Aorta (tissue), 5 donors: Measurements from ENCODE around the gene SASH1. TPM values are rescaled to one million over a fixed set of nuclear protein-coding genes. Genes with fewer than 3 reads are reported as not detected.
A peak's percentile ranks its signal among the peaks of the same experiment; 100 is the strongest.

Source experiments
- ATAC-seq: fragments of 200-7000 bp; cut with Tn5 transposase; one replicate; pipeline ENCODE4 v1.9.1; 2022; ENCODE audit warnings: moderate library complexity; ENCODE audit not compliant: low FRiP score
- DNase-seq, 2 donors: peaks; one replicate each; pipeline ENCODE4 v3.0.0-alpha.2; 2020
- H3K27ac ChIP-seq, 2 donors: one replicate each; pipeline ENCODE4 v1.5.1; 2013; ENCODE audit warnings: low read length in 2 of 2, mild to moderate bottlenecking in 2 of 2, moderate library complexity in 2 of 2, control low read depth in 1 of 2, inconsistent platforms in 1 of 2, low read depth in 1 of 2
- H3K27me3 ChIP-seq, 2 donors: one replicate each; pipeline ENCODE4 v1.6.1; 2013; ENCODE audit warnings: control low read depth in 1 of 2, low read length in 1 of 2, mild to moderate bottlenecking in 1 of 2, moderate library complexity in 1 of 2; ENCODE audit not compliant: insufficient read depth in 2 of 2, control insufficient read depth in 1 of 2
- H3K36me3 ChIP-seq, 2 donors: one replicate each; pipeline ENCODE4 v1.6.1; 2013; ENCODE audit warnings: control low read depth in 1 of 2, low read length in 1 of 2, mild to moderate bottlenecking in 1 of 2; ENCODE audit not compliant: insufficient read depth in 2 of 2, control insufficient read depth in 1 of 2
- H3K4me1 ChIP-seq, 2 donors: one replicate each; pipeline ENCODE4 v1.6.1; 2013; ENCODE audit warnings: low read length in 2 of 2, control low read depth in 1 of 2, mild to moderate bottlenecking in 1 of 2, moderate library complexity in 1 of 2; ENCODE audit not compliant: insufficient read depth in 2 of 2, control insufficient read depth in 1 of 2
- H3K4me3 ChIP-seq, 2 donors: one replicate each; pipeline ENCODE4 v1.5.1; 2013; ENCODE audit warnings: low read length in 2 of 2, control low read depth in 1 of 2, mild to moderate bottlenecking in 1 of 2
- H3K9me3 ChIP-seq: one replicate; pipeline ENCODE4 v1.6.1; 2013; ENCODE audit warnings: mild to moderate bottlenecking, low read length; ENCODE audit not compliant: control insufficient read depth
- WGBS, 2 donors: extraction: QIAGEN DNeasy Blood & Tissue Kit; methylation state at CpG; one replicate each; pipeline ENCODE4 v1.1.7; 2013; 5-methylcytosine and 5-hydroxymethylcytosine counted together
- intact Hi-C, 2 donors: fragments of 100-400 bp; cut with DNase I; formaldehyde crosslinking; loops; one replicate each; pipeline versions ENCODE4 v1.14.2 to v1.15.0; 2022
- polyA plus RNA-seq, 2 donors: library from polyadenylated mRNA; stranded (reverse); fragments of 200-250 nt; gene quantifications; one replicate each; pipeline ENCODE4 v1.2.3, GENCODE V29; 2013
- total RNA-seq, 2 donors: library from RNA; stranded (reverse); fragmentation: NEBNext Ultra II Directional; extraction: Animal tissue kit (Norgen Biotek cat#: 25700); gene quantifications; one replicate each; pipeline ENCODE4 v1.2.1, GENCODE V29; 2021
- donor health status: healthy with polysubstance abuse.
- donor health status: Bipolar disorder and iron deficiency.
- donor health status: DM: no; HTN: no; CAD: no.
- donor health status: DM: no; HTN: no; CAD: no.
- donor health status: DM: yes; HTN: yes; CAD: no.

Gene SASH1
- total and polyA plus RNA-seq, 4 donors, result 10.3 to 120 (median 67.8) TPM

DNA sequence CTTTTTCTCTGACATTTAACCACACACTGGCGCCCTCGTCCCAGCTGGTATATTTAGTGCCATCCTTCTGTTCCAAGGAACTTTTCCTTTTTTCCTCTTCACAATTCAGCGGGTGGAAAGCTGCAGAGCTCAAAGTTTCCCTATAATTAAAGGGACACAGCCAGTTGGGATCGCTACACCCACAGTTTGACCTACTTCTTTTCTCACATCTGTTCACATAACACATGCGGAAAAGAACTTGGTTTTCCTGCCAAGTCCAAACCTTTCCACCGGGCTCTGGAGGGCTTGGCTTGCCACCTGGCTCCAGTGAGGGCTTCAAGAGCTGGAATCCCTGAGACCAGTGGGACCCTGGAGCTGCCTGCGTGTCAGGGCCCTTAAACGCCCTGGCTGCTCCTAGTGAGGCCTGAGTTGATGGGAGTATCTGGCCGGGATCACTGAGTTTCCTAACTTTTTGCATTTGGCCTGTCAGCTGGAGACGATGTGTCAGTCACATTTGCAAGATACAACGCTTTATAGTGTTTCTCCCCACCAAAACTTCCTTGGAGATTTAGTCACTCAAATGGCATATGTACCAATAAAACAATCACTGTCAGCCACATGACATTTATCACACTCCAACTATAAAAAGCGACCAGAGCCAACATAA lies 176.0 kb downstream of the SASH1 start:
- H3K27me3 ChIP-seq, result no peaks in the 10 kb centered on the region
- no peak overlapping the region for H3K4me3 ChIP-seq
- H3K36me3 ChIP-seq, result peaks cover 0 to 4% of the 10 kb centered on the region in 2 donors
- intact Hi-C loops, result no loop called here
- H3K4me1 ChIP-seq, result peaks cover 0 to 2% of the 10 kb centered on the region in 2 donors
- H3K27ac ChIP-seq, result peak overlapping the region in 1 of 2 donors; percentile 75
- DNase-seq, result no peak
- peak; percentile 39 for ATAC-seq
- no peaks in the 10 kb centered on the region for H3K9me3 ChIP-seq
- 23 to 26% methylated on average over 12 of the region's 12 CpGs for WGBS, 2 donors

DNA sequence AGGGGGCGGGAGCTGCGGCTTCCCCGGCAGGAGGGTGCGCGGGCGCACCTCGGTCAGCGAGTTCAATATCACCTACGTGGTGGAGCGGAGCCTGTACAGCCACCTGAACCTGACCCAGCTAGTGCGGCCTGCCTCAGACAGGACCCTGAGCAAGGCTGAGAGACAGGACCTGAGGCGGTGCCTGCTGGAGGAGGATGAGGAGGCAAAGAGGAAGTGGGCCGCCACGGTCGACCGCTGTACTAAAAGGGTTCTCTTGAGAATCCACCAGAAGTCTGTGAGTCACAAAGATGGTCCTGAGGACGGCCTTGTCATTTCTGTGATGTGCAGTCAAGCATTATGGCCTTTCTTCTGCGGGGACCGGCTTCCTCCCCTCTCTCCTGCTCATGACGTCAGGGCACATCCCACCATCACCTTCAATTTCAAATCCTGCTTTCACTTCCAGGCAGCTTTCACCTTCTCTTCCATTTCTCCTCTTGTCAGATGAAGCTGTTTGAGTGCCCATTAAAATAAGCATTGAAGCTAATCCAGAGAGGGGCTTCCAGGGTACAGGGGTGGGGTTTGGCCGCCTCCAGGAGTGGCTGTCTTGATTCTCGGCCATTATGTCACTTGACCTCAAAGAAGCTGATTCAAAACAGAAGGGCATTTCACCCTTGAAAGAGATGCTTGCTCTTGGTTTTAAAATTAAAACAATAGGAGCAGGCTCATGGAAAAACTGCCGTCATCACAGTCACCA lies 177.6 kb downstream of the SASH1 start:
- ATAC-seq (no peak), DNase-seq (no peak)
- intact Hi-C loops, result no loop called here
- Histone ChIP-seq H3K27me3 (no peaks in the 10 kb centered on the region), H3K4me3 (no peak overlapping the region), H3K36me3 (peaks cover 0 to 4% of the 10 kb centered on the region in 2 donors), H3K4me1 (peaks cover 0 to 3% of the 10 kb centered on the region in 2 donors), H3K9me3 (no peaks in the 10 kb centered on the region), H3K27ac (peak overlapping the region in 1 of 2 donors; percentile 47)
- 90 to 91% methylated on average over 23 of the region's 23 CpGs for WGBS, 2 donors

DNA sequence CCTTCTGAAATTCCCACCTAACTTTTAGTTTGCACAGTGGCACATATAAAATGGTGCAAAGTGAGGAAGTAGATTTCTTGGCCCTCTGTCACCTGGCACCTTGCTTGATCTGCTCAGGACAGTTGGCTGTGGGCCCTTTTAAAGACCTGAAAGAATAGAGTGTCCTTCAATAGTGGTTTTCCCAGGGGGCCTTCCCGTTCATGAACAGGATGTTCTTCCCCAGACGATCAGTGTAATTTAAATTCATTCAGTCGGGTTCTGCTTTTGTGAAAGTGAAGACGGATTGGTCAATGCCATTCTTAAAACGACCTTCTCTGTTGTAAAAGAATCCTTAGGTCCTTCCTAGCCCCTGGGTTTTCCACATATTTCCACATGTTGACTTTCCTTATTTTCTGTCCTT lies 178.5 kb downstream of the SASH1 start:
- no peaks in the 10 kb centered on the region for H3K9me3 ChIP-seq
- peaks cover 0 to 5% of the 10 kb centered on the region in 2 donors for H3K4me1 ChIP-seq
- H3K36me3 ChIP-seq, result peaks cover 0 to 4% of the 10 kb centered on the region in 2 donors
- no peak overlapping the region for H3K4me3 ChIP-seq
- DNase-seq (no peak), ATAC-seq (no peak)
- peak overlapping the region; percentile 74 to 78 for H3K27ac ChIP-seq
- no peaks in the 10 kb centered on the region for H3K27me3 ChIP-seq
- WGBS, 2 donors, result 14 to 18% methylated on average over 5 of the region's 5 CpGs
- intact Hi-C loops, result no loop called here

DNA sequence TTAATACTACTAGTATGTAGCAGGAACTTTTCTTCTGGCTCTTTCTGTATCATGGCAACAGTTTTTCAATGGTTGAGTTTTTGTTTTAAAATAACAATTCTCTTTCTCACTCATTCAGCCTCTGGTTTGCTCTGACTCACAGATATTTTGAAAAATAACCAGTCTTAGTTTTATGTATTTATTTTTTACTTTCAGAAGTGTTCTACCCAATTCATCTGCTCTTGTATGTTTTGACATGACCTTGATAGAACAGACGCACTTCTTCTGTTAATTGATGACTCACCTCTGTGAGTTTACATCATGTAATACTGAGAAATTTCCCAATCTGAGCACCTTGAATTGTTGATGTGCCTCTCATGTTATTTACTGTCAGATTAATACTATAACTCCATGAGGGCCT lies 178.9 kb downstream of the SASH1 start:
- ATAC-seq (no peak), DNase-seq (no peak)
- intact Hi-C loops, result no loop called here
- peaks cover 0 to 5% of the 10 kb centered on the region in 2 donors for H3K4me1 ChIP-seq
- WGBS, 2 donors, result 6 to 10% methylated on average over 1 of the region's 1 CpG
- no peaks in the 10 kb centered on the region for H3K27me3 ChIP-seq
- H3K9me3 ChIP-seq, result no peaks in the 10 kb centered on the region
- H3K4me3 ChIP-seq, result no peak overlapping the region
- peaks cover 0 to 4% of the 10 kb centered on the region in 2 donors for H3K36me3 ChIP-seq
- H3K27ac ChIP-seq, result peak overlapping the region in 1 of 2 donors; percentile 74

DNA sequence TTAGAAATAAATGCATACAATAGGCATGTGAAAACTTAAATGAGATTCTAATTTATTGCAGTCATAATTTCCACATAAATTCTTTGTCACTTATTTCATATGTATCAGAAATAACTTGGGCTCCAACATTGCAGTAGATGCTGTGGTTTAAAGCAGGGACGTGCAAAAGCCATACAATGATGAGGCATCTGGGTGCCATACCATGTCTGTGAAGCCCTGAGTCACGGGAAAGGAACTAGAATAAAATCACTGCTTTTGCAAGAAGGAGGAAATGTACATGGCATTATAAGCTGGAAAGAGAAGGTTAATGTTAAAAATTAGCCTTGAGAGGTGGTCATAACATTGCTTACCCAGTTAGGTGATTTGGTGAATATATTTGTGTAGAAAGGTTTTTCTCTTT lies 180.4 kb downstream of the SASH1 start:
- Histone ChIP-seq H3K4me3 (no peak overlapping the region), H3K27ac (no peak overlapping the region), H3K9me3 (no peaks in the 10 kb centered on the region), H3K27me3 (no peaks in the 10 kb centered on the region), H3K36me3 (peaks cover 0 to 7% of the 10 kb centered on the region in 2 donors), H3K4me1 (peaks cover 0 to 5% of the 10 kb centered on the region in 2 donors)
- intact Hi-C loops, result no loop called here
- DNase-seq, result no peak
- WGBS, 2 donors, result 62 to 71% methylated on average over 2 of the region's 2 CpGs
- no peak for ATAC-seq

DNA sequence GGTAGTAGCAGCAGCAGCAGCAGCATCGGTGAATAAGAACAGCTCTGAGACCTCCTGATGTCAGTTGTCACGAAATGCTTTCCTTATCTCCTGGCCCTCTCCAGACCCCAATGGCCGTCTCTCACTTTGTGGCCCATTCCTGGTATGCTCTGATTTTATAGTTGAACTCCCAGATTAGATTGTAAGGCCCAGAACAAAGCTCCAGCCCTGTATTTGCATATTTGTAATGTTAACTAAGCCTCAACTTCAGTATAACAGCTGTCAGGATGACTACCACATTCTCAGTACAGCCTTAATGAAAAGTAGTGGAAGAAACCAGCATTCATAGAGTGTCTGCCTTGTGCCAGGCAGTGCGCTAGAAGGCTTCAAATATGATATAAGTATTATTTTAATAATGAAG lies 180.9 kb downstream of the SASH1 start:
- H3K27me3 ChIP-seq, result no peaks in the 10 kb centered on the region
- DNase-seq, result no peak
- peaks cover 0 to 5% of the 10 kb centered on the region in 2 donors for H3K4me1 ChIP-seq
- ATAC-seq, result no peak
- H3K27ac ChIP-seq, result peak overlapping the region in 1 of 2 donors; percentile 17
- no peak overlapping the region for H3K4me3 ChIP-seq
- peaks cover 0 to 7% of the 10 kb centered on the region in 2 donors for H3K36me3 ChIP-seq
- WGBS, 2 donors, result 62 to 65% methylated on average over 4 of the region's 4 CpGs
- intact Hi-C loops, result no loop called here
- H3K9me3 ChIP-seq, result no peaks in the 10 kb centered on the region

DNA sequence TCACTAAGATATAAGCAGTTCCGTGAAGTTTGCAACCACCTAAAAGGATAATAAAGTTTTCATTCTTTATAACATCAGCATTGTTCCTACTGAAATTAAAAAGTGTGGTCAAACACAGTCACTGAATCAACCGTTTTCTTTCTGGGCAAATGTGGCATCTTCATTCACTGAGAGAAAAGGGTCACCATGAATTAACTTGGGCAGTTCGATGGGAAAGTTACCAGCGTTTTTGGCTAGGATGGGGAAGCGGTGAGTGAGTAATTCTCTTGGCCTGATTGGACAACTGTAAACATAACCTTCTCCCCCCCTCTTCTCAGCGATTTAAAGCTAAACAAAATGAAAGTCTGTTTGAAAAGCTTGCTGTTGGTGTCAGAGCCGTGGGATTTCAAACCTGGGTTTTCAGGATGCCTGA lies 181.8 kb downstream of the SASH1 start:
- H3K27me3 ChIP-seq, result no peaks in the 10 kb centered on the region
- H3K4me1 ChIP-seq, result peaks cover 0 to 3% of the 10 kb centered on the region in 2 donors
- H3K36me3 ChIP-seq, result peaks cover 0 to 7% of the 10 kb centered on the region in 2 donors
- H3K4me3 ChIP-seq, result peak overlapping the region in 1 of 2 donors; percentile 69
- DNase-seq, result no peak
- ATAC-seq, result no peak
- H3K9me3 ChIP-seq, result no peaks in the 10 kb centered on the region
- 10 to 17% methylated on average over 7 of the region's 7 CpGs for WGBS, 2 donors
- intact Hi-C loops, result loop anchor here in 1 of 2 donors (1.0 kb wide), 1 partner anchor 29 kb away; no protein-coding TSS in a partner anchor
- peak overlapping the region; percentile 80 to 98 for H3K27ac ChIP-seq

DNA sequence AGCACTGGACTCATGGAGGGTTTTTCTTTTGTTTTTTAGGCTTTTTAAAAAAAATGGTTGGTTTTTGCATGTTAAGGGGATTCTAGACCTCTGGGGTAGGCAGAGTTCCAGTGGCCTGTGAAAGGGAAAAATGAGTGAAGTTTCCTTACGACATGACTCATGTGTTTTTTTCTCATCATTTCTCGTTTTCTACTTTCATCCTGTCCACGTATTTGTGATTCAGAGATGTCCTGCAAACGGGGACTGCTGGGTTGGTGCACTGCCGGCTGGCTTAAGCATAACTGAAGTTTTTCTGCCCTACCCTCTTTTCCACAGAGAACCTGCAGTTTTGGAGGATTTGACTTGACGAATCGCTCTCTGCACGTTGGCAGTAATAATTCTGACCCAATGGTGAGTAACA lies 182.3 kb downstream of the SASH1 start:
- no peak for ATAC-seq
- Histone ChIP-seq H3K4me3 (peak overlapping the region in 1 of 2 donors; percentile 69), H3K36me3 (peaks cover 0 to 6% of the 10 kb centered on the region in 2 donors), H3K27me3 (no peaks in the 10 kb centered on the region), H3K4me1 (peaks cover 0 to 3% of the 10 kb centered on the region in 2 donors), H3K9me3 (no peaks in the 10 kb centered on the region), H3K27ac (peak overlapping the region; percentile 80 to 98)
- DNase-seq, result no peak
- intact Hi-C loops, result loop anchor here in 1 of 2 donors (1.0 kb wide), 1 partner anchor 30 kb away; no protein-coding TSS in a partner anchor
- WGBS, 2 donors, result 13 to 14% methylated on average over 8 of the region's 8 CpGs
